CD4-positive, alpha-beta T cell (primary cell): Measurements from ENCODE around the gene PDX1. TPM values are rescaled to one million over a fixed set of nuclear protein-coding genes. Genes with fewer than 3 reads are reported as not detected.

Experiments used
- ATAC-seq: fragments of 200-7000 bp; cut with Tn5 transposase; one replicate; pipeline ENCODE4 v1.10.0; 2022; ENCODE audit warnings: mild to moderate bottlenecking; ENCODE audit not compliant: poor library complexity
- CTCF ChIA-PET: fragments of 350-600 bp; sonication (Branson Sonifier 250); formaldehyde crosslinking; loops from one replicate; lab custom pipeline; 2021; ENCODE audit warnings: antibody characterized with exemption, inconsistent platforms; lab: Charles Lee
- POLR2A ChIA-PET: fragments of 350-600 bp; sonication (Branson Sonifier 250); formaldehyde crosslinking; loops from one replicate; lab custom pipeline; 2021; ENCODE audit warnings: antibody characterized with exemption, inconsistent platforms; lab: Charles Lee
- DNase-seq, 14 experiments: peaks; one replicate each; pipeline ENCODE4 v3.0.0-alpha.2; 2013 to 2020; ENCODE audit warnings: mixed read lengths in 2 of 14
- H3K27ac ChIP-seq, 2 donors: one replicate each; pipeline versions ENCODE4 v1.5.1 to v1.7.0; 2013; ENCODE audit warnings: low read length in 2 of 2, low read depth in 1 of 2, mild to moderate bottlenecking in 1 of 2
- H3K27me3 ChIP-seq, 2 experiments: 1 replicate in 1 of 2; 2 replicates in 1 of 2; pipeline versions ENCODE4 v1.6.1 to v1.7.0; 2013; ENCODE audit warnings: low read length in 2 of 2, control low read depth in 1 of 2, mild to moderate bottlenecking in 1 of 2, moderate library complexity in 1 of 2; ENCODE audit not compliant: insufficient read depth in 2 of 2, control insufficient read depth in 1 of 2
- H3K36me3 ChIP-seq: one replicate; pipeline ENCODE4 v1.6.1; 2013; ENCODE audit warnings: low read length, control low read depth; ENCODE audit not compliant: insufficient read depth
- H3K4me1 ChIP-seq: one replicate; pipeline ENCODE4 v1.6.1; 2013; ENCODE audit warnings: low read length, control low read depth; ENCODE audit not compliant: insufficient read depth
- H3K4me3 ChIP-seq: one replicate; pipeline ENCODE4 v1.5.1; 2013; ENCODE audit warnings: mild to moderate bottlenecking, low read length, moderate library complexity
- H3K9me3 ChIP-seq, 2 experiments: 1 replicate in 1 of 2; 2 replicates in 1 of 2; pipeline versions ENCODE4 v1.6.1 to v1.7.0; 2013; ENCODE audit warnings: low read length in 2 of 2, mild to moderate bottlenecking in 2 of 2, control low read depth in 1 of 2, moderate library complexity in 1 of 2; ENCODE audit not compliant: control insufficient read depth in 1 of 2, insufficient read depth in 1 of 2
- H3K27ac Mint-ChIP-seq: one replicate; pipeline ENCODE4 v1.8.0; 2020; ENCODE audit warnings: mixed read lengths
- H3K27me3 Mint-ChIP-seq: one replicate; pipeline ENCODE4 v1.8.0; 2021; ENCODE audit warnings: mixed read lengths
- H3K36me3 Mint-ChIP-seq: one replicate; pipeline ENCODE4 v1.8.0; 2021; ENCODE audit warnings: low read depth, mixed read lengths
- H3K4me1 Mint-ChIP-seq: one replicate; pipeline ENCODE4 v1.8.0; 2021; ENCODE audit warnings: low read depth, mixed read lengths
- H3K4me3 Mint-ChIP-seq: one replicate; pipeline ENCODE4 v1.8.0; 2020; ENCODE audit warnings: mild to moderate bottlenecking, mixed read lengths
- H3K9me3 Mint-ChIP-seq: one replicate; pipeline ENCODE4 v1.8.0; 2020; ENCODE audit warnings: mixed read lengths
- intact Hi-C, 2 experiments: fragments of 100-400 bp; cut with DNase I in 1 of 2; cut with micrococcal nuclease in 1 of 2; formaldehyde crosslinking; loops; one replicate each; pipeline versions ENCODE4 v1.15.1 to v1.9.0; 2023 to 2025; cut with DNase I, micrococcal nuclease
- total RNA-seq, 174 experiments: library from RNA in 2 of 174; stranded (reverse) in 2 of 174; gene quantifications; one replicate each; pipeline ENCODE4 v1.2.3 and lab custom pipeline; 2021 to 2026
- TF ChIP-seq, protein P1 (sequence below): fragments of 200-600 bp; IDR thresholded peaks from one replicate; pipeline ENCODE4 v1.8.0; 2022; ENCODE audit warnings: antibody characterized with exemption, mild to moderate bottlenecking

The PDX1 gene
- total RNA-seq, 2 experiments from 2014 or later = not detected

DNA sequence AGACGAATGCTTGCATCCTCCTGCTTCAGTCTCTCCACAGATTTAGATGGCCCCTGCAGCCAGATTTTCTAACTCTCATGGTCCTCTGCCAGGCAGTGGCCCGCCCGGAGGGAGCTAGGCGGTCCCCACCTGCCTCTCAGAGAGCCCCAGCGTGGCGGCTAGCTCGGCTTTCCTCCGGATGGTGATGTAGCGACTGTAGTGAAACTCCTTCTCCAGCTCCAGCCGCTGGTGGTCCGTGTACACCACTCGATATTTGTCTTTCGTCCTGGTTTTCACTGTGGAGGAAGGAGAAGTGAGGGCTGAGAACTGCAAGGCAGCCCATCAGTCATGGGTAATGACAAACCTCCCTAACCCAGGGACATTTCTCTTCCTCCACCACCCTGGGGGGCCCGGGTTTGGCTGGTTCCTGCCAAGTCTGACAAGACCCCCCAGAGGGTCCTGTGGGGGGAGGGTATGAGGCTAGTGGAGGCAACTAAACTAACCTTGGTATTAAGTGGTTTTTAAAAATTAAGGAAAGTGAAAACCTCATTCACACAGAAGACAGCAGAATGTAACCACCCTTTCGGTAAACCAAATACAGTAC lies 45.0 kb downstream of the PDX1 start:
- H3K36me3 Mint-ChIP-seq = no peaks in the 10 kb centered on the region
- POLR2A ChIA-PET = no interaction called here
- Histone ChIP-seq H3K36me3 (no peaks in the 10 kb centered on the region), H3K27ac (no peak overlapping the region), H3K27me3 (peaks cover 74 to 92% of the 10 kb centered on the region in 2 experiments), H3K9me3 (peaks cover 0 to 14% of the 10 kb centered on the region in 2 experiments), H3K4me1 (peaks cover 33% of the 10 kb centered on the region), H3K4me3 (no peak overlapping the region)
- H3K4me1 Mint-ChIP-seq = peaks cover 23% of the 10 kb centered on the region
- DNase-seq = no peak
- TF ChIP-seq, protein P1, sequence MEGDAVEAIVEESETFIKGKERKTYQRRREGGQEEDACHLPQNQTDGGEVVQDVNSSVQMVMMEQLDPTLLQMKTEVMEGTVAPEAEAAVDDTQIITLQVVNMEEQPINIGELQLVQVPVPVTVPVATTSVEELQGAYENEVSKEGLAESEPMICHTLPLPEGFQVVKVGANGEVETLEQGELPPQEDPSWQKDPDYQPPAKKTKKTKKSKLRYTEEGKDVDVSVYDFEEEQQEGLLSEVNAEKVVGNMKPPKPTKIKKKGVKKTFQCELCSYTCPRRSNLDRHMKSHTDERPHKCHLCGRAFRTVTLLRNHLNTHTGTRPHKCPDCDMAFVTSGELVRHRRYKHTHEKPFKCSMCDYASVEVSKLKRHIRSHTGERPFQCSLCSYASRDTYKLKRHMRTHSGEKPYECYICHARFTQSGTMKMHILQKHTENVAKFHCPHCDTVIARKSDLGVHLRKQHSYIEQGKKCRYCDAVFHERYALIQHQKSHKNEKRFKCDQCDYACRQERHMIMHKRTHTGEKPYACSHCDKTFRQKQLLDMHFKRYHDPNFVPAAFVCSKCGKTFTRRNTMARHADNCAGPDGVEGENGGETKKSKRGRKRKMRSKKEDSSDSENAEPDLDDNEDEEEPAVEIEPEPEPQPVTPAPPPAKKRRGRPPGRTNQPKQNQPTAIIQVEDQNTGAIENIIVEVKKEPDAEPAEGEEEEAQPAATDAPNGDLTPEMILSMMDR = no peak
- H3K9me3 Mint-ChIP-seq = no peaks in the 10 kb centered on the region
- no peak for ATAC-seq
- CTCF ChIA-PET = no interaction called here
- peaks cover 83% of the 10 kb centered on the region for H3K27me3 Mint-ChIP-seq
- no peak overlapping the region for H3K4me3 Mint-ChIP-seq
- no peak overlapping the region for H3K27ac Mint-ChIP-seq
- intact Hi-C loops = no loop called here

DNA sequence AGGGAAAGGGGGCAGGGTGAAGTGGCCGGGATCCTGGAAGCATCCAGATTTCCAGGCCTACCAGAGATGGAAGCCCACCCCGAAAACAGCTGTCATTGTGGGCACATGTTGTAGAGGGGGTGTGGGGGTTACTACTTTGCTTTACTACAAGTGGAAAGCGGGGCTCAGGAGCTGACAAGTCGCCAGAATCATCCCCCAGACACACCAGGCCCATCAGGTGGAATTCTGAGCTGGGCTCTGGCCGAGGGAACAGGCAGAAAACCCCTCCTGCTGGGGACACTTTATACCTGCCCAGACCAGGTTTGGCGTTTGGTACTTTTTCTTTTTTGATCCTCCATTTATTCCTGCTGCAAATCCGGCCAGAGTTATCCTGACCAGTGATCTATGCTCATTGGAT lies 45.5 kb downstream of the PDX1 start:
- TF ChIP-seq, protein P1 = no peak
- Mint-ChIP-seq H3K4me3 (no peak overlapping the region), H3K36me3 (no peaks in the 10 kb centered on the region), H3K4me1 (peaks cover 26% of the 10 kb centered on the region), H3K9me3 (no peaks in the 10 kb centered on the region), H3K27ac (no peak overlapping the region), H3K27me3 (peaks cover 82% of the 10 kb centered on the region)
- H3K4me3 ChIP-seq = no peak overlapping the region
- no peak for ATAC-seq
- intact Hi-C loops = no loop called here
- peaks cover 72 to 95% of the 10 kb centered on the region in 2 experiments for H3K27me3 ChIP-seq
- H3K9me3 ChIP-seq = peaks cover 0 to 11% of the 10 kb centered on the region in 2 experiments
- no peak overlapping the region for H3K27ac ChIP-seq
- CTCF ChIA-PET = no interaction called here
- H3K36me3 ChIP-seq = no peaks in the 10 kb centered on the region
- DNase-seq = no peak
- peaks cover 29% of the 10 kb centered on the region for H3K4me1 ChIP-seq
- POLR2A ChIA-PET = no interaction called here

DNA sequence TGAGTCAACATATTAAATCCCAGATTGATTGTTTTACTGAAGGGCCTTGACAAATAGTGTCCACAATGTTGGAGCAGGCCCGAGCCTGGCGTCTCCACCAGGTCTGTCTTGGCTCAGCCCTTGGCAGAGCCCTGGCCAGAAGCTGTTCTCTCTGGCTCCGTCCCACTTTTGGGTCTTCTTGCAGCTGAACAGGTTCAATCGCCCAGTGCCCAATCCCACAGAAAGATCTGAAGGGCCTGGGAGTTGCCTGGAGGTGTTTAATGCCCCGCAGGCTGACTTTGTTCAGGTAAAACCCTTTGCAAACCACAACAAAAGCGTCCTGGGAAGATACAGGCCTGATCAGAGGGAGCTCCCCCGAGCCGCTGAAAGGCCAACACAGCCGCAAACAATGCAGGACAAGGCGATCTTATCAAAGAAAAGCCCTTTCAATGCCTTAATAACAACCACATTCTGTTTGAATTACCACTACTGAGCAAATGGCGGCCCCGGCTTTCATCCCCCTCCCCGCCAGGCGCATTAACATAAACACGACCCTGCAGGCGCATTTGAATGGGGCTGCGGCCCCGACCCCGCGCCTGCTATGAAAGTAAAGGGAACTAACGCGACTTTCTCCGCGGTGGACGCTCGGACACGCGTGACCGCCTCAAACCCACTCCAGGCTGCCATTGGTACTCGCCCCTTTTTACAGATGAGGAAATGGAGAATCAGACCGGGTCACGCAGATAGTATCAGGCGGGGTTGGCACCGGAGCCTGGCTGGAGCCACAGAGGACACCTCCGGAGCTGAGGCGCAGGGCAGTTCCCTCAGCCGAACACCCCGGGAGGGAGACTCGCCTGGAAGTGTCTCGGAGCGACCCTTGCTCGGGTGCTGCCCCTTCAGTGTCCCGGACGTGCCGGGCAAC lies 46.2 kb downstream of the PDX1 start:
- Histone ChIP-seq H3K4me1 (peaks cover 22% of the 10 kb centered on the region), H3K9me3 (peaks cover 0 to 13% of the 10 kb centered on the region in 2 experiments), H3K4me3 (no peak overlapping the region), H3K36me3 (no peaks in the 10 kb centered on the region), H3K27me3 (peaks cover 73 to 95% of the 10 kb centered on the region in 2 experiments), H3K27ac (no peak overlapping the region)
- CTCF ChIA-PET = no interaction called here
- peaks cover 26% of the 10 kb centered on the region for H3K4me1 Mint-ChIP-seq
- H3K4me3 Mint-ChIP-seq = no peak overlapping the region
- intact Hi-C loops = no loop called here
- TF ChIP-seq, protein P1 = no peak
- ATAC-seq (no peak), DNase-seq (no peak)
- H3K27me3 Mint-ChIP-seq = peaks cover 84% of the 10 kb centered on the region
- H3K9me3 Mint-ChIP-seq = no peaks in the 10 kb centered on the region
- H3K36me3 Mint-ChIP-seq = no peaks in the 10 kb centered on the region
- POLR2A ChIA-PET = no interaction called here
- no peak overlapping the region for H3K27ac Mint-ChIP-seq
